Endodermal cell (in vitro differentiated cells): Measurements from ENCODE around the gene P4HB. TPM values are rescaled to one million over a fixed set of nuclear protein-coding genes. Genes with fewer than 3 reads are reported as not detected.

ENCODE experiments used
- DNase-seq: peaks from one replicate; pipeline ENCODE4 v3.0.0-alpha.2; 2017
- H3K27ac ChIP-seq: 2 replicates; pipeline ENCODE4 v1.5.1; 2013; ENCODE audit warnings: mild to moderate bottlenecking, low read depth, low read length, moderate library complexity
- H3K27me3 ChIP-seq: 2 replicates; pipeline ENCODE4 v1.6.1; 2013; ENCODE audit warnings: mild to moderate bottlenecking, low read length, moderate library complexity; ENCODE audit not compliant: insufficient read depth, control insufficient read depth, poor library complexity, severe bottlenecking
- H3K36me3 ChIP-seq: 2 replicates; pipeline ENCODE4 v1.7.0; 2013; ENCODE audit warnings: mild to moderate bottlenecking, low read length, moderate library complexity; ENCODE audit not compliant: control insufficient read depth, insufficient read depth
- H3K4me1 ChIP-seq: one replicate; pipeline ENCODE4 v1.7.0; 2013; ENCODE audit warnings: low read length; ENCODE audit not compliant: control insufficient read depth, insufficient read depth
- H3K4me3 ChIP-seq: 2 replicates; pipeline ENCODE4 v1.5.1; 2013; ENCODE audit warnings: mild to moderate bottlenecking, low read length, moderate library complexity
- H3K9ac ChIP-seq: 2 replicates; pipeline ENCODE4 v1.6.1; 2013; ENCODE audit warnings: mild to moderate bottlenecking, low read length, moderate library complexity; ENCODE audit not compliant: poor library complexity, severe bottlenecking; ENCODE audit errors: extremely low read depth
- H3K9me3 ChIP-seq: 2 replicates; pipeline ENCODE4 v1.6.1; 2013; ENCODE audit warnings: mild to moderate bottlenecking, low read length, moderate library complexity; ENCODE audit not compliant: control insufficient read depth
- H3K27ac Mint-ChIP-seq: 2 replicates; pipeline ENCODE4 v1.8.0; 2020; ENCODE audit warnings: mixed read lengths
- H3K27me3 Mint-ChIP-seq: 2 replicates; pipeline ENCODE4 v1.8.0; 2021; ENCODE audit warnings: mild to moderate bottlenecking, mixed read lengths; ENCODE audit not compliant: insufficient read depth
- H3K36me3 Mint-ChIP-seq: 2 replicates; pipeline ENCODE4 v1.8.0; 2020; ENCODE audit warnings: low read depth, mixed read lengths
- H3K4me1 Mint-ChIP-seq: 2 replicates; pipeline ENCODE4 v1.8.0; 2020; ENCODE audit warnings: mixed read lengths
- H3K4me3 Mint-ChIP-seq: 2 replicates; pipeline ENCODE4 v1.8.0; 2020; ENCODE audit warnings: mild to moderate bottlenecking, moderate library complexity, mixed read lengths
- H3K9me3 Mint-ChIP-seq: 2 replicates; pipeline ENCODE4 v1.8.0; 2020; ENCODE audit warnings: mild to moderate bottlenecking, mixed read lengths
- WGBS, 2 experiments: methylation state at CpG; one replicate each; pipeline versions ENCODE4 v1.1.5 to v1.1.7; 2013; ENCODE audit warnings: missing lambda C conversion rate in 2 of 2, mixed read lengths in 1 of 2; ENCODE audit not compliant: insufficient coverage in 1 of 2, insufficient read length in 1 of 2; 5-methylcytosine and 5-hydroxymethylcytosine counted together
- total RNA-seq, 2 donors: library from RNA; stranded (reverse); fragmentation: NEBNext Ultra II Directional in 1 of 2; extraction: Animal tissue kit (Norgen Biotek cat#: 25700) in 1 of 2; gene quantifications; 2 replicates in 1 of 2; 3 replicates in 1 of 2; pipeline ENCODE4 v1.2.1, GENCODE V29; 2021
- TF ChIP-seq, protein P1 (sequence below): fragments of 200-600 bp; sonication (generic); conservative IDR thresholded peaks from 2 replicates; pipeline ENCODE4 v1.5.0; 2021; ENCODE audit warnings: antibody characterized with exemption, mild to moderate bottlenecking

The P4HB gene
- total RNA-seq, 2 donors from 2014 or later: 493 to 535 TPM

DNA sequence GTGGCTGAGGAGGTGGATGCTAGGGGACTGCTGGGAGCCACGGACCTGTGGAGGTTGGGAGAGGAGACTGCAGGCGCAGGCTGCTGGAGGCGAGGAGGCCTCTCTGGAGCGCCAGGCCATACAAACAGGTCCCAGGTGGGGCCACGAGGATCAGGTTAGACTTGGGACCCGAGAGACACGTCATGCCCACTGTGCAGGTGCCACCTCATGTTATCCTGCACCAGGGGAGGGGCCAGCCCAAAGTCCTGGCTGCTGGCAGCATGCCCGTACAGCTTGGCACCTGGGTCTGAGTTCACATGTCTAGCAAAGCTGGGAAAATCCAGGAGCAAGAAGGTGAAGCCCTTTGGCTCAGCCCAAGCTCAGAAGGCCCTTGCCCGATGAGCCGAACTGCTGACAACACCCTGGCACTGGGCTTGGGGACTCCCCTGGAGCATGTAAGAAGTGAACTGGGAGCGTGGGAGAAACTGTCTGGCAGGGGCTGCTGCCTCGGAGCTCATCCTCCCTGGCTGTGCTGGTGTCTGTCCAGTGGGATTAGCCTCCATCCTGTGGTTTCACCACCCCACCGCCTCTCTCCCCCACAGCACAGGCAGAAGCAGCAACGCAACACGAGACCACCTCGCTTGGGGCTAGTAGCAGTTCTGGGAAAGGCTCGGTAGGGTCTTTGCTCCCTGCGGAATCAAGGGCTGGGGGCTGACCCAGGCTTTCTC is 5.6 kb upstream of the P4HB start:
- Mint-ChIP-seq H3K9me3 (no peaks in the 10 kb centered on the region), H3K27ac (no peak overlapping the region), H3K27me3 (no peaks in the 10 kb centered on the region), H3K4me3 (no peak overlapping the region), H3K4me1 (peaks cover 6% of the 10 kb centered on the region), H3K36me3 (peaks cover 25% of the 10 kb centered on the region)
- H3K9me3 ChIP-seq: no peaks in the 10 kb centered on the region
- H3K4me1 ChIP-seq: no peaks in the 10 kb centered on the region
- no peak for DNase-seq
- H3K27ac ChIP-seq: no peak overlapping the region
- H3K9ac ChIP-seq: no peak overlapping the region
- H3K27me3 ChIP-seq: no peaks in the 10 kb centered on the region
- 91 to 95% methylated on average over 13 to 18 of the region's 18 CpGs for WGBS, 2 experiments
- peaks cover 53% of the 10 kb centered on the region for H3K36me3 ChIP-seq
- TF ChIP-seq, protein P1, sequence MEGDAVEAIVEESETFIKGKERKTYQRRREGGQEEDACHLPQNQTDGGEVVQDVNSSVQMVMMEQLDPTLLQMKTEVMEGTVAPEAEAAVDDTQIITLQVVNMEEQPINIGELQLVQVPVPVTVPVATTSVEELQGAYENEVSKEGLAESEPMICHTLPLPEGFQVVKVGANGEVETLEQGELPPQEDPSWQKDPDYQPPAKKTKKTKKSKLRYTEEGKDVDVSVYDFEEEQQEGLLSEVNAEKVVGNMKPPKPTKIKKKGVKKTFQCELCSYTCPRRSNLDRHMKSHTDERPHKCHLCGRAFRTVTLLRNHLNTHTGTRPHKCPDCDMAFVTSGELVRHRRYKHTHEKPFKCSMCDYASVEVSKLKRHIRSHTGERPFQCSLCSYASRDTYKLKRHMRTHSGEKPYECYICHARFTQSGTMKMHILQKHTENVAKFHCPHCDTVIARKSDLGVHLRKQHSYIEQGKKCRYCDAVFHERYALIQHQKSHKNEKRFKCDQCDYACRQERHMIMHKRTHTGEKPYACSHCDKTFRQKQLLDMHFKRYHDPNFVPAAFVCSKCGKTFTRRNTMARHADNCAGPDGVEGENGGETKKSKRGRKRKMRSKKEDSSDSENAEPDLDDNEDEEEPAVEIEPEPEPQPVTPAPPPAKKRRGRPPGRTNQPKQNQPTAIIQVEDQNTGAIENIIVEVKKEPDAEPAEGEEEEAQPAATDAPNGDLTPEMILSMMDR: no peak
- no peak overlapping the region for H3K4me3 ChIP-seq

DNA sequence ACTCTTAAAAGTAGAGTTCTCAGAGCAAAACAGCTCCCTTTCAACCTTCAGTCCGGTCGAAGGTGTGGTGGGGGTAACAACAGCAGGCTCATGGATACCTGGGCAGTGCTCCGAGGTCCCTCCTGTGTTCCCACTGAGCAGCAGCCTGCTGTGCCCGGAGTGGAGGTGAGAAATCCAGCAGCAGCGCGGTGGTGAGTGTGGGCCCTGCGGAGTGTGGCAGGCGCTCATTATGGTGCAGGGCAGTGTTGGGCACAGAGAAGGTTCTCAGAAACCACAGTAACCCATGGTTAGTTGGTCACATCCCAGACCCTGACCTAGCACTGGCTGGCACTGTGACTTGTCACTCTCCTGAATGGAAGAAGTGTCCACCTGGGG is 5.0 kb upstream of the P4HB start:
- Histone ChIP-seq H3K36me3 (peaks cover 53% of the 10 kb centered on the region), H3K9ac (no peak overlapping the region)

DNA sequence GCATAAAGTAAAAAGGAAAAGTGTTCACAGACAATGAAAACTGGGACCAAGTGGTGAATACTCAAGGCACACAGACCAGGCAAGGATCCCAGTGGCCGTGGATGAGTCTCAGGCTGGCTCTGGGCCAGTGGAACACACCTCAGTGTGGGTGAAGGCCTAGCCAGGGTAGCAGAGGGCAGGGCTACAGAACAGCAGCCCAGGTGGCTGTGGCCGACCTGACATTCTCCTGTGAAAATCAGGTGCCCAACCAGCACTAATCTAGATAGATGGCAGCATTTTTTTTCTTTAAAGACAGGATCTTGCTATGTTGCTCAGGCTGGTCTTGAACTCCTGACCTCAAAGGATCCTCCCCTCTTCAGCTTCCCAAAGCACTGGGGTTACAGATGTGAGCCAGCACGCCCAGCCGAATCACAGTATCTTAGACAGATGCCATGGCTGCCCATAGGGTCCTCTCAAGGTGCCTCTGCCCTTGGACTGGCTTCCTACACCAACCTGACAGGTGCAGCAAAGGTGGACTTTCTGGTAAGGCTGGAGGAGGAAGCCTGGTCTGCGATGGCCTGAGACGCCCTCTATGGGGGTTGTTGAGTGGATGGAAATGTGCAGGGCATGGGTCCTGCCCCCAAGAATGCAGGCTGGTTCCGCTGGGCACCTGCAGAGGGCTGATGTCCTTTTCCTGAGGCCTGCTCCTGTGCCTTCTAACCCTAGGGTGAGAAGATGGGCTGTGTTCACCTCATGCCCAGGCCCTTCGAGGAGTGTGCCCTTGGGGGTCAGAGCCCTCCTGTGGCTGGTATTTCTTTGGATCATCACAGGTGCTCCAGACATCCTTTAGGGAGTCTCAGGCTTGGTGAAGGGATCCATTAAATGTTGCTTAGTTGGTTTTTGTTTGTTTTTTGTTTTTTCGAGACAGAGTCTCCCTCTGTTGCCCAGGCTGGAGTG is 3.8 kb upstream of the P4HB start:
- Histone ChIP-seq H3K27ac (no peak overlapping the region), H3K4me3 (no peak overlapping the region), H3K4me1 (peaks cover under 1% of the 10 kb centered on the region), H3K36me3 (peaks cover 51% of the 10 kb centered on the region), H3K9ac (no peak overlapping the region), H3K27me3 (no peaks in the 10 kb centered on the region), H3K9me3 (no peaks in the 10 kb centered on the region)
- Mint-ChIP-seq H3K27me3 (no peaks in the 10 kb centered on the region), H3K4me1 (peaks cover 9% of the 10 kb centered on the region), H3K4me3 (no peak overlapping the region), H3K36me3 (peaks cover 28% of the 10 kb centered on the region), H3K9me3 (no peaks in the 10 kb centered on the region), H3K27ac (no peak overlapping the region)
- DNase-seq: peak; percentile 83
- TF ChIP-seq, protein P1: peak; percentile 53
- WGBS, 2 experiments: 90 to 94% methylated on average over 6 to 9 of the region's 9 CpGs

More for the DNA sequence above, 5.0 kb upstream of the P4HB start:
- Histone ChIP-seq H3K27me3 (no peaks in the 10 kb centered on the region), H3K27ac (no peak overlapping the region), H3K4me1 (no peaks in the 10 kb centered on the region), H3K9me3 (no peaks in the 10 kb centered on the region), H3K4me3 (no peak overlapping the region)
- 94 to 98% methylated on average over 5 to 8 of the region's 8 CpGs for WGBS, 2 experiments
- Mint-ChIP-seq H3K36me3 (peaks cover 25% of the 10 kb centered on the region), H3K4me3 (no peak overlapping the region), H3K4me1 (peaks cover 6% of the 10 kb centered on the region), H3K27ac (no peak overlapping the region), H3K27me3 (no peaks in the 10 kb centered on the region), H3K9me3 (no peaks in the 10 kb centered on the region)
- TF ChIP-seq, protein P1: no peak
- no peak for DNase-seq
